Glomerular visceral epithelial cell (primary cell): ENCODE results near the gene MTMR1.
A peak's percentile ranks its signal among the peaks of the same experiment; 100 is the strongest.

ENCODE experiments used
- DNase-seq: peaks from one replicate; pipeline ENCODE4 v3.0.0-alpha.2; 2016; ENCODE audit errors: extremely low spot score

Gene MTMR1

GRCh38 chrX:150696866-150697265, 3.7 kb downstream of the MTMR1 start:
- no peak for DNase-seq

GRCh38 chrX:150697641-150698040, 4.4 kb downstream of the MTMR1 start:
- no peak for DNase-seq

- DNase-seq = no peak
Observed at GRCh38 chrX:150698981-150699380, 5.8 kb downstream of the MTMR1 start.

GRCh38 chrX:150700107-150700506, 6.9 kb downstream of the MTMR1 start:
- DNase-seq = no peak

GRCh38 chrX:150701377-150701776, 8.2 kb downstream of the MTMR1 start:
- DNase-seq = no peak

GRCh38 chrX:150702966-150703694, 9.9 kb downstream of the MTMR1 start:
- DNase-seq = no peak

- no peak for DNase-seq
Observed at GRCh38 chrX:150703695-150703974, 10.4 kb downstream of the MTMR1 start.

GRCh38 chrX:150704030-150704613, 10.9 kb downstream of the MTMR1 start:
- peak; percentile 30 for DNase-seq

GRCh38 chrX:150712619-150713018, 19.4 kb downstream of the MTMR1 start:
- DNase-seq = no peak

GRCh38 chrX:150715184-150715583, 22.0 kb downstream of the MTMR1 start:
- DNase-seq = peak; percentile 6

- DNase-seq = no peak
Observed at GRCh38 chrX:150719621-150720020, 26.4 kb downstream of the MTMR1 start.

- DNase-seq = no peak
Observed at GRCh38 chrX:150729956-150730355, 36.8 kb downstream of the MTMR1 start.

GRCh38 chrX:150730719-150731118, 37.5 kb downstream of the MTMR1 start:
- no peak for DNase-seq

- peak; percentile 0 for DNase-seq
Observed at GRCh38 chrX:150731795-150732194, 38.6 kb downstream of the MTMR1 start.

GRCh38 chrX:150736475-150736874, 43.3 kb downstream of the MTMR1 start:
- DNase-seq = no peak

- no peak for DNase-seq
Observed at GRCh38 chrX:150752124-150752523, 58.9 kb downstream of the MTMR1 start.

GRCh38 chrX:150753357-150753756, 60.2 kb downstream of the MTMR1 start:
- no peak for DNase-seq

GRCh38 chrX:150753968-150754367, 60.8 kb downstream of the MTMR1 start:
- DNase-seq = no peak

GRCh38 chrX:150757371-150757770, 64.2 kb downstream of the MTMR1 start:
- DNase-seq = no peak

- no peak for DNase-seq
Observed at GRCh38 chrX:150759568-150760416, 66.6 kb downstream of the MTMR1 start.

- no peak for DNase-seq
Observed at GRCh38 chrX:150761176-150761818, 68.1 kb downstream of the MTMR1 start.

GRCh38 chrX:150761819-150762216, 68.6 kb downstream of the MTMR1 start:
- no peak for DNase-seq
